Progenitor cell of endocrine pancreas (in vitro differentiated cells): ENCODE measurements around the gene CNDP1. TPM values are rescaled to one million over a fixed set of nuclear protein-coding genes. Genes with fewer than 3 reads are reported as not detected.
A peak's percentile ranks its signal among the peaks of the same experiment; 100 is the strongest.
"Not testable (repeated sequence)": the region's sequence is repeated elsewhere in the genome, so short reads cannot be mapped to it uniquely, and the experiment has no call there.

Experiments used
- DNase-seq: peaks from one replicate; pipeline ENCODE4 v3.0.0; 2021; ENCODE audit warnings: low spot score; ENCODE audit not compliant: unreplicated experiment
- H3K27ac Mint-ChIP-seq: 2 replicates; pipeline ENCODE4 v1.8.0; 2021; ENCODE audit warnings: mild to moderate bottlenecking, moderate library complexity, mixed read lengths
- H3K27me3 Mint-ChIP-seq: 2 replicates; pipeline ENCODE4 v1.8.0; 2021; ENCODE audit warnings: mixed read lengths
- H3K36me3 Mint-ChIP-seq: 2 replicates; pipeline ENCODE4 v1.8.0; 2022; ENCODE audit warnings: mixed read lengths; ENCODE audit not compliant: insufficient read depth
- H3K4me1 Mint-ChIP-seq: 2 replicates; pipeline ENCODE4 v1.8.0; 2021; ENCODE audit warnings: low read depth, mixed read lengths
- H3K4me3 Mint-ChIP-seq: 2 replicates; pipeline ENCODE4 v1.8.0; 2021; ENCODE audit warnings: low read depth, mild to moderate bottlenecking, moderate library complexity, mixed read lengths
- H3K9me3 Mint-ChIP-seq: 2 replicates; pipeline ENCODE4 v1.8.0; 2021; ENCODE audit warnings: low read depth, mixed read lengths
- CTCF ChIP-seq: fragments of 200-600 bp; sonication (generic); IDR thresholded peaks from one replicate; pipeline ENCODE4 v1.5.0; 2021; ENCODE audit warnings: antibody characterized with exemption, mild to moderate bottlenecking; ENCODE audit not compliant: unreplicated experiment
- total RNA-seq: library from RNA; stranded (reverse); gene quantifications from 2 replicates; pipeline ENCODE4 v1.2.1, GENCODE V29; 2021

Gene CNDP1
- total RNA-seq, 1 donor from 2014 or later = 0.38 TPM

GRCh38 chr18:74562131-74562730, 27.9 kb downstream of the CNDP1 start:
- Mint-ChIP-seq H3K4me1 (peaks cover 14% of the 10 kb centered on the region), H3K9me3 (peaks cover 8% of the 10 kb centered on the region), H3K27me3 (peaks cover 5% of the 10 kb centered on the region), H3K27ac (no peak overlapping the region), H3K4me3 (no peak overlapping the region), H3K36me3 (peaks cover 2% of the 10 kb centered on the region)
- TF ChIP-seq CTCF = no peak
- no peak for DNase-seq

DNA sequence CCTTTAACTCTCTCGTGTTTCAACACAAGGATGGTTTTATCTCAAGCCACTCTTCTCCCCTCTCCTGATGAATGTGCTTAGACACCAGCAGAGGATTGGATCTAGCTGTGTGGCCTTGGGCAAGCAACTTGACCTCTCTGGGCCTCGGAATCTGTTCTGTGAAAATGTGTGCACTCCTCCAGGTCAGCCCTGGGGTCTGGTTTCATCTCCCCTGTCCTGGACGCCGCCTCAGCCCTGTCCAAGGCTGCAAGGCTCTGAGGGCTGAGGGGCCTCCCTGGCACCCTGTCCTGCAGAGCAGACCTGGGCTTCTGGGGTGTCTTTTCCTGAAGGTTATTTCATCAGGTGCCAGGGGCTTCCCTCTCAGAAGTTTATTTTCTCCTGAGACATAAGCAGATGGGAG, 28.5 kb downstream of the CNDP1 start:
- H3K27me3 Mint-ChIP-seq = peaks cover 5% of the 10 kb centered on the region
- H3K36me3 Mint-ChIP-seq = peaks cover 2% of the 10 kb centered on the region
- H3K9me3 Mint-ChIP-seq = peaks cover 8% of the 10 kb centered on the region
- peaks cover 14% of the 10 kb centered on the region for H3K4me1 Mint-ChIP-seq
- no peak overlapping the region for H3K27ac Mint-ChIP-seq
- no peak for DNase-seq
- TF ChIP-seq CTCF = no peak
- H3K4me3 Mint-ChIP-seq = no peak overlapping the region

- Mint-ChIP-seq H3K4me3 (no peak overlapping the region), H3K27ac (no peak overlapping the region), H3K36me3 (peaks cover 2% of the 10 kb centered on the region), H3K4me1 (peaks cover 14% of the 10 kb centered on the region), H3K9me3 (peaks cover 8% of the 10 kb centered on the region), H3K27me3 (peaks cover 15% of the 10 kb centered on the region)
- no peak for DNase-seq
- no peak for TF ChIP-seq CTCF
Observed at GRCh38 chr18:74563999-74564398, 29.7 kb downstream of the CNDP1 start.

DNA sequence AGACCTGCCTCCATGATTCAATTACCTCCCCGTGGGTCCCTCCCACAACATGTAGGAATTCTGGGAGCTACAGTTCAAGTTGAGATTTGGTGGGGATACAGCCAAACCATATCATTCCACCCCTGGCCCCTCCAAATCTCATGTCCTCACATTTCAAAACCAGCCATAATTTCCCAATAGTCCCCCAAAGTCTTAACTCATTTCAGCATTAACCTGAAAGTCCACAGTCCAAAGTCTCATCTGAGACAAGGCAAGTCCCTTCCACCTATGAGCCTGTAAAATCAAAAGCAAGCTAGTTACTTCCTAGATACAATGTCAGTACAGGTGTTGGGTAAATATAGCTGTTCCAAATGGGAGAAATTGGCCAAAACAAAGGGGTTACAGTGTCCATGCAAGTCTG, 30.9 kb downstream of the CNDP1 start:
- Mint-ChIP-seq H3K27me3 (peaks cover 16% of the 10 kb centered on the region), H3K4me1 (peaks cover 14% of the 10 kb centered on the region)
- not testable (repeated sequence) for DNase-seq, H3K9me3 Mint-ChIP-seq, H3K4me3 Mint-ChIP-seq, H3K36me3 Mint-ChIP-seq, H3K27ac Mint-ChIP-seq

DNA sequence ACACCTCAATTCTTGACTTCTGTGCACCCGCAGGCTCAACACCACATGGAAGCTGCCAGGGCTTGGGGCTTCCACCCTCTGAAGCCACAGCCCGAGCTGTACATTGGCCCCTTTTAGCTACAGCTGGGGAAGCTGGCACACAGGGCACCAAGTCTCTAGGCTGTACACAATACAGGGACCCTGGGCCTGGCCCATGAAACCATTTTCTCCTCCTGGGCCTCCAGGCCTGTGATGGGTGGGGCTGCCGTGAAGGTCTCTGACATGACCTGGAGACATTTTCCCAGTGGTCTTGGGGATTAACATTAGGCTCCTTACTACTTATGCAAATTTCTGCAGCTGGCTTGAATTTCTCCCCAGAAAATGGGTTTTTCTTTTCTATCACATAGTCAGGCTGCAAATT, 31.7 kb downstream of the CNDP1 start:
- H3K36me3 Mint-ChIP-seq, DNase-seq, H3K9me3 Mint-ChIP-seq, H3K4me3 Mint-ChIP-seq, H3K27ac Mint-ChIP-seq: not testable (repeated sequence)
- peaks cover 14% of the 10 kb centered on the region for H3K4me1 Mint-ChIP-seq
- peaks cover 16% of the 10 kb centered on the region for H3K27me3 Mint-ChIP-seq

- peaks cover 4% of the 10 kb centered on the region for H3K4me1 Mint-ChIP-seq
- peaks cover 2% of the 10 kb centered on the region for H3K36me3 Mint-ChIP-seq
- TF ChIP-seq CTCF = peak; percentile 15
- H3K9me3 Mint-ChIP-seq = peaks cover 8% of the 10 kb centered on the region
- no peak overlapping the region for H3K27ac Mint-ChIP-seq
- no peak overlapping the region for H3K4me3 Mint-ChIP-seq
- H3K27me3 Mint-ChIP-seq = peaks cover 13% of the 10 kb centered on the region
- DNase-seq = no peak
Observed at GRCh38 chr18:74567822-74568221, 33.5 kb downstream of the CNDP1 start.
